Hematopoietic multipotent progenitor cell (in vitro differentiated cells): ENCODE measurements around the gene ZNF488. TPM values are rescaled to one million over a fixed set of nuclear protein-coding genes. Genes with fewer than 3 reads are reported as not detected.

Source experiments
- DNase-seq, 3 donors: peaks; one replicate each; pipeline ENCODE4 v3.0.0-alpha.2; 2011 to 2015; ENCODE audit warnings: low read depth in 2 of 3, low spot score in 2 of 3
- total RNA-seq: library from RNA; depleted of rRNA; stranded (reverse); fragments of >200 nt; gene quantifications from one replicate; pipeline ENCODE4 v1.2.3, GENCODE V29; 2012

The ZNF488 gene
- total RNA-seq, 1 donor: 0.27 TPM

- DNase-seq: no peak
These were observed 26.2 kb upstream of the ZNF488 start for GRCh38 chr10:47410271-47410670.

GRCh38 chr10:47409866-47410256 is 25.8 kb upstream of the ZNF488 start:
- DNase-seq: no peak

- no peak for DNase-seq
These were observed 25.2 kb upstream of the ZNF488 start for GRCh38 chr10:47409171-47409865.

- no peak for DNase-seq
These were observed 24.5 kb upstream of the ZNF488 start for GRCh38 chr10:47408606-47409005.

GRCh38 chr10:47406870-47407691 is 23.0 kb upstream of the ZNF488 start:
- DNase-seq: no peak

- DNase-seq: no peak
These were observed 22.4 kb upstream of the ZNF488 start for GRCh38 chr10:47406548-47406869.

- DNase-seq: no peak
These were observed 21.9 kb upstream of the ZNF488 start for GRCh38 chr10:47405857-47406547.

GRCh38 chr10:47404937-47405336 is 20.8 kb upstream of the ZNF488 start:
- no peak for DNase-seq

GRCh38 chr10:47404446-47404845 is 20.4 kb upstream of the ZNF488 start:
- DNase-seq: no peak

- DNase-seq: no peak
These were observed 19.6 kb upstream of the ZNF488 start for GRCh38 chr10:47403446-47404318.

GRCh38 chr10:47402641-47403301 is 18.7 kb upstream of the ZNF488 start:
- no peak for DNase-seq

- no peak for DNase-seq
These were observed 18.0 kb upstream of the ZNF488 start for GRCh38 chr10:47401874-47402640.

GRCh38 chr10:47401210-47401609 is 17.1 kb upstream of the ZNF488 start:
- DNase-seq: no peak

- no peak for DNase-seq
These were observed 16.7 kb upstream of the ZNF488 start for GRCh38 chr10:47400786-47401185.

GRCh38 chr10:47400251-47400650 is 16.2 kb upstream of the ZNF488 start:
- DNase-seq: no peak

GRCh38 chr10:47397256-47397655 is 13.2 kb upstream of the ZNF488 start:
- no peak for DNase-seq

GRCh38 chr10:47396311-47396717 is 12.2 kb upstream of the ZNF488 start:
- no peak for DNase-seq

- DNase-seq: no peak
These were observed 5.5 kb upstream of the ZNF488 start for GRCh38 chr10:47389619-47390018.

- DNase-seq: no peak
These were observed 4.8 kb upstream of the ZNF488 start for GRCh38 chr10:47388879-47389278.
